T-helper 17 cell (primary cell): Measurements from ENCODE around the gene HDAC6. TPM values are rescaled to one million over a fixed set of nuclear protein-coding genes. Genes with fewer than 3 reads are reported as not detected.

Experiments
- ATAC-seq: fragments of 150-1000 bp; cut with Tn5 transposase; 2 replicates; pipeline ENCODE4 v1.10.0; 2021; ENCODE audit warnings: mild to moderate bottlenecking, moderate library complexity
- DNase-seq, 3 donors: peaks; one replicate each; pipeline versions ENCODE4 v3.0.0 to v3.0.0-alpha.2; 2020 to 2021
- H3K9me3 ChIP-seq: one replicate; pipeline ENCODE4 v1.7.0; 2013; ENCODE audit warnings: low read length, mild to moderate bottlenecking; ENCODE audit not compliant: control insufficient read depth, poor library complexity, severe bottlenecking
- H3K27ac Mint-ChIP-seq: one replicate; pipeline ENCODE4 v1.8.0; 2022; ENCODE audit warnings: mild to moderate bottlenecking, moderate library complexity, mixed read lengths
- H3K27me3 Mint-ChIP-seq: one replicate; pipeline ENCODE4 v1.8.0; 2022; ENCODE audit warnings: mixed read lengths
- H3K36me3 Mint-ChIP-seq: one replicate; pipeline ENCODE4 v1.8.0; 2022; ENCODE audit warnings: low read depth, mixed read lengths
- H3K4me1 Mint-ChIP-seq: one replicate; pipeline ENCODE4 v1.8.0; 2022; ENCODE audit warnings: mild to moderate bottlenecking, mixed read lengths
- H3K4me3 Mint-ChIP-seq: one replicate; pipeline ENCODE4 v1.8.0; 2022; ENCODE audit warnings: mild to moderate bottlenecking, moderate library complexity, mixed read lengths
- total RNA-seq, 4 donors: library from RNA in 2 of 4; stranded (reverse) in 2 of 4; gene quantifications; one replicate each; pipeline ENCODE4 v1.2.3 and lab custom pipeline; 2022 to 2026

HDAC6 gene
- total RNA-seq, 2 donors from 2014 or later: 83.4 to 84.4 TPM

- ATAC-seq (no peak), DNase-seq (no peak)
- no peaks in the 10 kb centered on the region for H3K36me3 Mint-ChIP-seq
- no peaks in the 10 kb centered on the region for H3K27me3 Mint-ChIP-seq
- peaks cover 9% of the 10 kb centered on the region for H3K4me1 Mint-ChIP-seq
- H3K4me3 Mint-ChIP-seq: no peak overlapping the region
- no peak overlapping the region for H3K27ac Mint-ChIP-seq
- no peaks in the 10 kb centered on the region for H3K9me3 ChIP-seq
These were observed 7.4 kb upstream of the HDAC6 start for GRCh38 chrX:48794340-48794910.

GRCh38 chrX:48794911-48795515 lies 6.9 kb upstream of the HDAC6 start:
- ATAC-seq (no peak), DNase-seq (no peak)
- H3K4me1 Mint-ChIP-seq: peaks cover 3% of the 10 kb centered on the region
- no peaks in the 10 kb centered on the region for H3K27me3 Mint-ChIP-seq
- H3K9me3 ChIP-seq: no peaks in the 10 kb centered on the region
- H3K4me3 Mint-ChIP-seq: no peak overlapping the region
- H3K27ac Mint-ChIP-seq: no peak overlapping the region
- H3K36me3 Mint-ChIP-seq: no peaks in the 10 kb centered on the region

- Mint-ChIP-seq H3K27me3 (no peaks in the 10 kb centered on the region), H3K27ac (no peak overlapping the region), H3K36me3 (no peaks in the 10 kb centered on the region), H3K4me3 (no peak overlapping the region), H3K4me1 (peaks cover 10% of the 10 kb centered on the region)
- no peak for DNase-seq
- ATAC-seq: no peak
- H3K9me3 ChIP-seq: no peaks in the 10 kb centered on the region
These were observed 3.5 kb upstream of the HDAC6 start for GRCh38 chrX:48798318-48798717.

GRCh38 chrX:48800574-48801279 lies 1.1 kb upstream of the HDAC6 start:
- H3K27ac Mint-ChIP-seq: peak overlapping the region; percentile 98
- H3K9me3 ChIP-seq: no peaks in the 10 kb centered on the region
- DNase-seq: no peak
- ATAC-seq: no peak
- H3K4me1 Mint-ChIP-seq: peaks cover 15% of the 10 kb centered on the region
- H3K36me3 Mint-ChIP-seq: no peaks in the 10 kb centered on the region
- H3K27me3 Mint-ChIP-seq: no peaks in the 10 kb centered on the region
- peak overlapping the region; percentile 97 for H3K4me3 Mint-ChIP-seq

- H3K4me1 Mint-ChIP-seq: peaks cover 16% of the 10 kb centered on the region
- peak overlapping the region; percentile 97 for H3K4me3 Mint-ChIP-seq
- H3K36me3 Mint-ChIP-seq: no peaks in the 10 kb centered on the region
- H3K27me3 Mint-ChIP-seq: no peaks in the 10 kb centered on the region
- H3K27ac Mint-ChIP-seq: peak overlapping the region; percentile 98
- H3K9me3 ChIP-seq: no peaks in the 10 kb centered on the region
- DNase-seq (peak in 2 of 3 donors; percentile 37 to 50), ATAC-seq (peak; percentile 3)
These were observed 430 bp downstream of the HDAC6 start for GRCh38 chrX:48802089-48802904.

- Mint-ChIP-seq H3K36me3 (no peaks in the 10 kb centered on the region), H3K4me3 (no peak overlapping the region), H3K4me1 (peaks cover 16% of the 10 kb centered on the region), H3K27ac (peak overlapping the region; percentile 98), H3K27me3 (no peaks in the 10 kb centered on the region)
- ATAC-seq: no peak
- no peaks in the 10 kb centered on the region for H3K9me3 ChIP-seq
- no peak for DNase-seq
These were observed 986 bp downstream of the HDAC6 start for GRCh38 chrX:48802905-48803200.

- ATAC-seq: no peak
These were observed 4.2 kb downstream of the HDAC6 start for GRCh38 chrX:48806081-48806480.

GRCh38 chrX:48813644-48814043 lies 11.8 kb downstream of the HDAC6 start:
- Mint-ChIP-seq H3K4me3 (no peak overlapping the region), H3K27ac (no peak overlapping the region), H3K36me3 (peaks cover 5% of the 10 kb centered on the region), H3K4me1 (no peaks in the 10 kb centered on the region), H3K27me3 (no peaks in the 10 kb centered on the region)
- H3K9me3 ChIP-seq: no peaks in the 10 kb centered on the region
- DNase-seq: no peak
- ATAC-seq: no peak

More at GRCh38 chrX:48806081-48806480, 4.2 kb downstream of the HDAC6 start:
- DNase-seq: no peak
- Mint-ChIP-seq H3K27me3 (no peaks in the 10 kb centered on the region), H3K4me3 (no peak overlapping the region), H3K27ac (no peak overlapping the region), H3K36me3 (no peaks in the 10 kb centered on the region), H3K4me1 (peaks cover 10% of the 10 kb centered on the region)
- H3K9me3 ChIP-seq: no peaks in the 10 kb centered on the region

GRCh38 chrX:48814722-48815121 lies 12.9 kb downstream of the HDAC6 start:
- ATAC-seq (no peak), DNase-seq (no peak)
- Mint-ChIP-seq H3K36me3 (peaks cover 6% of the 10 kb centered on the region), H3K27ac (no peak overlapping the region), H3K4me3 (no peak overlapping the region), H3K27me3 (no peaks in the 10 kb centered on the region), H3K4me1 (no peaks in the 10 kb centered on the region)
- H3K9me3 ChIP-seq: no peaks in the 10 kb centered on the region

- no peak overlapping the region for H3K27ac Mint-ChIP-seq
These were observed 13.4 kb downstream of the HDAC6 start for GRCh38 chrX:48815266-48815665.

GRCh38 chrX:48816014-48816810 lies 14.3 kb downstream of the HDAC6 start:
- H3K27ac Mint-ChIP-seq: peak overlapping the region; percentile 51
- no peaks in the 10 kb centered on the region for H3K4me1 Mint-ChIP-seq
- no peaks in the 10 kb centered on the region for H3K9me3 ChIP-seq
- DNase-seq: no peak
- H3K4me3 Mint-ChIP-seq: no peak overlapping the region
- no peak for ATAC-seq
- H3K36me3 Mint-ChIP-seq: peaks cover 8% of the 10 kb centered on the region
- H3K27me3 Mint-ChIP-seq: no peaks in the 10 kb centered on the region

More at GRCh38 chrX:48815266-48815665, 13.4 kb downstream of the HDAC6 start:
- H3K36me3 Mint-ChIP-seq: peaks cover 8% of the 10 kb centered on the region
- H3K4me1 Mint-ChIP-seq: no peaks in the 10 kb centered on the region
- H3K27me3 Mint-ChIP-seq: no peaks in the 10 kb centered on the region
- DNase-seq (no peak), ATAC-seq (no peak)
- no peak overlapping the region for H3K4me3 Mint-ChIP-seq
- H3K9me3 ChIP-seq: no peaks in the 10 kb centered on the region

- Mint-ChIP-seq H3K27ac (no peak overlapping the region), H3K4me3 (no peak overlapping the region), H3K27me3 (no peaks in the 10 kb centered on the region), H3K4me1 (no peaks in the 10 kb centered on the region), H3K36me3 (peaks cover 6% of the 10 kb centered on the region)
- no peak for ATAC-seq
- H3K9me3 ChIP-seq: no peaks in the 10 kb centered on the region
- DNase-seq: no peak
These were observed 16.2 kb downstream of the HDAC6 start for GRCh38 chrX:48818098-48818497.

- H3K9me3 ChIP-seq: no peaks in the 10 kb centered on the region
- H3K27ac Mint-ChIP-seq: no peak overlapping the region
- H3K4me3 Mint-ChIP-seq: no peak overlapping the region
- no peaks in the 10 kb centered on the region for H3K27me3 Mint-ChIP-seq
- H3K36me3 Mint-ChIP-seq: peaks cover 6% of the 10 kb centered on the region
- DNase-seq (no peak), ATAC-seq (no peak)
- no peaks in the 10 kb centered on the region for H3K4me1 Mint-ChIP-seq
These were observed 17.0 kb downstream of the HDAC6 start for GRCh38 chrX:48818866-48819265.
